H1 (cell line): ENCODE data around the gene IGFL3. TPM values are rescaled to one million over a fixed set of nuclear protein-coding genes. Genes with fewer than 3 reads are reported as not detected.

Experiments
- CTCF ChIA-PET: fragments of 300-600 bp; sonication (Branson Sonifier 250); formaldehyde crosslinking; loops from one replicate; lab custom pipeline; 2021; ENCODE audit not compliant: partially characterized antibody; lab: Charles Lee
- POLR2A ChIA-PET: fragments of 300-600 bp; sonication (Branson Sonifier 250); formaldehyde crosslinking; loops from one replicate; lab custom pipeline; 2021; ENCODE audit warnings: inconsistent platforms; ENCODE audit not compliant: partially characterized antibody; lab: Charles Lee
- DNase-seq, 2 experiments: peaks; one replicate each; pipeline versions ENCODE4 v3.0.0 to v3.0.0-alpha.2; 2010 to 2022; ENCODE audit warnings: low spot score in 2 of 2, low read depth in 1 of 2, mixed read lengths in 1 of 2
- FAIRE-seq: peaks from 2 replicates; lab custom pipeline; 2011; peaks lifted over from hg19 to GRCh38; lab: Jason Lieb, UNC
- H2AFZ ChIP-seq: 2 replicates; pipeline ENCODE4 v1.8.1; 2012; ENCODE audit warnings: low read length, inconsistent platforms
- H2AK5ac ChIP-seq: 2 replicates; pipeline ENCODE4 v1.6.1; 2013; ENCODE audit warnings: low read depth, low read length
- H2BK120ac ChIP-seq: replicated peaks from 2 replicates; pipeline ENCODE3; 2013; ENCODE audit warnings: low read depth, low read length, inconsistent platforms
- H2BK12ac ChIP-seq: 2 replicates; pipeline ENCODE4 v1.6.1; 2013; ENCODE audit warnings: low read depth, low read length
- H2BK15ac ChIP-seq: 2 replicates; pipeline ENCODE4 v1.6.1; 2013; ENCODE audit warnings: low read length
- H2BK20ac ChIP-seq: 2 replicates; pipeline ENCODE4 v1.6.1; 2013; ENCODE audit warnings: low read length
- H2BK5ac ChIP-seq: 2 replicates; pipeline ENCODE4 v1.6.1; 2013; ENCODE audit warnings: low read depth, low read length
- H3K14ac ChIP-seq: 2 replicates; pipeline ENCODE4 v1.6.1; 2013; ENCODE audit warnings: inconsistent platforms; ENCODE audit not compliant: insufficient read length
- H3K18ac ChIP-seq: 2 replicates; pipeline ENCODE4 v1.6.1; 2013; ENCODE audit warnings: low read length; ENCODE audit errors: extremely low read depth
- H3K23ac ChIP-seq: 2 replicates; pipeline ENCODE4 v1.6.1; 2013; ENCODE audit warnings: inconsistent platforms; ENCODE audit not compliant: insufficient read length
- H3K23me2 ChIP-seq: 2 replicates; pipeline ENCODE4 v1.6.1; 2013; ENCODE audit warnings: low read depth, low read length
- H3K27ac ChIP-seq: 2 replicates; pipeline ENCODE4 v1.6.1; 2011; ENCODE audit warnings: low read depth, low read length, inconsistent platforms
- H3K27me3 ChIP-seq, 4 experiments: replicated peaks in 1 of 4; 1 replicate in 1 of 4; 2 replicates in 3 of 4; pipeline versions ENCODE4 v1.6.1 to v1.8.1; 2011 to 2013; ENCODE audit warnings: low read length in 3 of 4, mild to moderate bottlenecking in 3 of 4, inconsistent platforms in 2 of 4, mixed read lengths in 2 of 4, moderate library complexity in 1 of 4; ENCODE audit not compliant: control insufficient read depth in 3 of 4, insufficient read depth in 3 of 4; ENCODE audit errors: extremely low read depth in 1 of 4
- H3K36me3 ChIP-seq, 4 experiments: 2 replicates each; pipeline versions ENCODE4 v1.6.1 to v1.8.1; 2011 to 2013; ENCODE audit warnings: mild to moderate bottlenecking in 4 of 4, low read length in 3 of 4, moderate library complexity in 2 of 4, control low read depth in 1 of 4, inconsistent platforms in 1 of 4; ENCODE audit not compliant: insufficient read depth in 4 of 4, control insufficient read depth in 2 of 4
- H3K4ac ChIP-seq: replicated peaks from 2 replicates; pipeline ENCODE3; 2013; ENCODE audit warnings: low read length, low read depth, mixed read lengths, inconsistent platforms; ENCODE audit not compliant: insufficient read length
- H3K4me1 ChIP-seq, 4 experiments: replicated peaks in 1 of 4; 1 replicate in 1 of 4; 2 replicates in 3 of 4; pipeline versions ENCODE4 v1.6.1 to v1.8.1; 2011 to 2013; ENCODE audit warnings: low read length in 3 of 4, inconsistent platforms in 2 of 4, mixed read lengths in 1 of 4; ENCODE audit not compliant: insufficient read depth in 4 of 4, control insufficient read depth in 3 of 4
- H3K4me2 ChIP-seq, 2 experiments: 2 replicates each; pipeline versions ENCODE4 v1.6.1 to v1.8.1; 2011 to 2013; ENCODE audit warnings: low read depth in 2 of 2, low read length in 2 of 2, control low read depth in 1 of 2, inconsistent platforms in 1 of 2, mild to moderate bottlenecking in 1 of 2; ENCODE audit not compliant: insufficient read depth in 1 of 2
- H3K4me3 ChIP-seq, 4 experiments: fragments of 200-600, 300-600 bp in 1 of 4; sonication (generic), shearing (Covaris generic), sonication (Bioruptor Twin) in 1 of 4; 2 replicates each; pipeline versions ENCODE4 v1.5.1 to v1.8.1; 2011 to 2016; ENCODE audit warnings: low read length in 4 of 4, low read depth in 3 of 4, control low read depth in 2 of 4, inconsistent platforms in 2 of 4, mild to moderate bottlenecking in 2 of 4, mixed read lengths in 1 of 4, moderate library complexity in 1 of 4; ENCODE audit not compliant: insufficient read depth in 2 of 4; ENCODE audit errors: extremely low read depth in 1 of 4
- H3K56ac ChIP-seq: replicated peaks from 2 replicates; pipeline ENCODE3; 2013; ENCODE audit warnings: low read depth, mild to moderate bottlenecking, mixed read lengths, low read length, inconsistent platforms; ENCODE audit not compliant: insufficient read length
- H3K79me1 ChIP-seq: 2 replicates; pipeline ENCODE4 v1.6.1; 2013; ENCODE audit warnings: low read depth, low read length, control low read depth
- H3K79me2 ChIP-seq, 2 experiments: 2 replicates each; pipeline versions ENCODE4 v1.6.1 to v1.8.1; 2012 to 2013; ENCODE audit warnings: low read length in 2 of 2, mild to moderate bottlenecking in 2 of 2, inconsistent platforms in 1 of 2; ENCODE audit not compliant: insufficient read depth in 2 of 2, control insufficient read depth in 1 of 2
- H3K9ac ChIP-seq, 4 experiments: replicated peaks in 1 of 4; 1 replicate in 1 of 4; 2 replicates in 3 of 4; pipeline versions ENCODE4 v1.6.1 to v1.8.1; 2011 to 2013; ENCODE audit warnings: low read depth in 3 of 4, low read length in 3 of 4, control low read depth in 2 of 4, mild to moderate bottlenecking in 2 of 4, moderate library complexity in 2 of 4, inconsistent platforms in 1 of 4; ENCODE audit errors: extremely low read depth in 1 of 4
- H3K9me3 ChIP-seq, 2 experiments: 2 replicates each; pipeline versions ENCODE4 v1.6.1 to v1.8.1; 2012 to 2013; ENCODE audit warnings: mild to moderate bottlenecking in 2 of 2, moderate library complexity in 2 of 2, control low read depth in 1 of 2, inconsistent platforms in 1 of 2, low read depth in 1 of 2, low read length in 1 of 2, mixed read lengths in 1 of 2; ENCODE audit not compliant: insufficient read depth in 2 of 2
- H4K20me1 ChIP-seq, 2 experiments: replicated peaks in 1 of 2; 2 replicates each; pipeline versions ENCODE3 to v1.8.1; 2011 to 2013; ENCODE audit warnings: inconsistent platforms in 2 of 2, low read length in 2 of 2, mild to moderate bottlenecking in 1 of 2; ENCODE audit not compliant: insufficient read depth in 2 of 2, control insufficient read depth in 1 of 2
- H4K5ac ChIP-seq: 2 replicates; pipeline ENCODE4 v1.6.1; 2013; ENCODE audit warnings: low read length, low read depth, mixed read lengths, inconsistent platforms; ENCODE audit not compliant: insufficient read length
- H4K8ac ChIP-seq: 2 replicates; pipeline ENCODE4 v1.8.0; 2013; ENCODE audit warnings: mild to moderate bottlenecking, moderate library complexity, low read length, inconsistent platforms; ENCODE audit not compliant: insufficient read depth; ENCODE audit errors: extremely low read depth
- H4K91ac ChIP-seq: replicated peaks from 2 replicates; pipeline ENCODE3; 2013; ENCODE audit warnings: low read length, mixed read lengths, inconsistent platforms; ENCODE audit not compliant: insufficient read length
- BACH1 ChIP-seq: IDR thresholded peaks from 2 replicates; pipeline ENCODE4 v1.6.1; 2012; ENCODE audit warnings: low read length, improper control_type of control experiment
- BRCA1 ChIP-seq: IDR thresholded peaks from 2 replicates; pipeline ENCODE4 v1.6.1; 2012; ENCODE audit warnings: low read depth, low read length, improper control_type of control experiment
- CHD2 ChIP-seq: IDR thresholded peaks from 2 replicates; pipeline ENCODE4 v1.6.1; 2012; ENCODE audit warnings: low read length, improper control_type of control experiment
- CTCF ChIP-seq, 3 experiments: IDR thresholded peaks; 1 replicate in 2 of 3; 2 replicates in 1 of 3; pipeline versions ENCODE4 v1.5.1 to v1.6.1; 2011; ENCODE audit warnings: low read length in 3 of 3, mild to moderate bottlenecking in 3 of 3, inconsistent platforms in 2 of 3, low read depth in 1 of 3, moderate library complexity in 1 of 3; ENCODE audit not compliant: insufficient read depth in 1 of 3; ENCODE audit errors: control extremely low read depth in 1 of 3
- NANOG ChIP-seq: IDR thresholded peaks from 2 replicates; pipeline ENCODE4 v1.6.1; 2011; ENCODE audit warnings: low read length, low read depth, mild to moderate bottlenecking, inconsistent platforms; ENCODE audit not compliant: insufficient read depth, poor library complexity, severe bottlenecking
- POLR2AphosphoS5 ChIP-seq: IDR thresholded peaks from 2 replicates; pipeline ENCODE4 v1.6.1; 2011; ENCODE audit warnings: low read depth, low read length
- TAF1 ChIP-seq: IDR thresholded peaks from 2 replicates; pipeline ENCODE4 v1.6.1; 2011; ENCODE audit warnings: mild to moderate bottlenecking, low read depth, low read length
- TAF7 ChIP-seq: optimal IDR thresholded peaks from 2 replicates; pipeline ENCODE3; 2011; ENCODE audit warnings: low read depth, mild to moderate bottlenecking, inconsistent platforms, low read length, moderate library complexity, borderline replicate concordance
- WGBS, 2 experiments: shearing (Covaris generic) in 1 of 2; methylation state at CpG; one replicate each; pipeline versions ENCODE4 v1.1.6 to v1.1.7; 2013 to 2015; ENCODE audit warnings: low lambda C conversion rate in 2 of 2, mixed read lengths in 2 of 2, inconsistent platforms in 1 of 2, low coverage in 1 of 2, missing lambda C conversion rate in 1 of 2; ENCODE audit not compliant: insufficient replicate concordance in 2 of 2, insufficient coverage in 1 of 2, insufficient read length in 1 of 2; ENCODE audit errors: extremely low coverage in 1 of 2, missing lambda C conversion rate in 1 of 2; 5-methylcytosine and 5-hydroxymethylcytosine counted together
- polyA plus RNA-seq, 7 experiments: library from polyadenylated mRNA; depleted of rRNA in 3 of 7; stranded (reverse) in 5 of 7; unstranded in 2 of 7; fragments of >200 nt in 5 of 7; fragments of 200-250 nt in 2 of 7; gene quantifications; 1 replicate in 5 of 7; 2 replicates in 1 of 7; 4 replicates in 1 of 7; pipeline versions ENCODE4 v1.2.1 to v1.2.3, GENCODE V29; 2011 to 2013; ENCODE audit warnings: missing spikeins in 2 of 7, mixed read lengths in 2 of 7
- total RNA-seq: library from RNA; stranded (reverse); fragmentation: NEBNext Ultra II Directional; extraction: Animal tissue kit (Norgen Biotek cat#: 25700); gene quantifications from 2 replicates; pipeline ENCODE4 v1.2.1, GENCODE V29; 2021

IGFL3 gene
- total and polyA plus RNA-seq, 2 of the 8 experiments (the other 6 are each of a cell fraction or from before 2014, with no cell fraction given): 0.12 TPM; not detected in 1

GRCh38 chr19:46131485-46132143 is 7.1 kb upstream of the IGFL3 start:
- Histone ChIP-seq H2BK15ac (no peak overlapping the region), H3K4me1 (peaks cover 5 to 18% (median 8%) of the 10 kb centered on the region in 4 experiments), H3K23ac (no peak overlapping the region), H2BK12ac (peak overlapping the region; percentile 100; the same call in 1 of the 2 replicates), H3K18ac (no peak overlapping the region), H3K23me2 (no peaks in the 10 kb centered on the region; the same call in none of the 2 replicates), H3K27ac (peak overlapping the region; percentile 98), H2AK5ac (peak overlapping the region; percentile 100; the same call in 1 of the 2 replicates), H3K9ac (peak overlapping the region in 3 of 4 experiments; percentile 62 to 90 (median 69); a peak in 4 of 7 replicates), H3K4me3 (peak overlapping the region in 1 of 4 experiments; percentile 56; a peak in 2 of 8 replicates), H2AFZ (no peak overlapping the region), H3K79me1 (no peaks in the 10 kb centered on the region), H2BK120ac (no peak overlapping the region), H2BK20ac (no peak overlapping the region), H4K20me1 (no peaks in the 10 kb centered on the region), H3K14ac (no peak overlapping the region), H3K4me2 (peak overlapping the region; percentile 71 to 88; a peak in 3 of 4 replicates), H3K9me3 (peaks cover 0 to 3% of the 10 kb centered on the region in 2 experiments; a peak in 1 of 4 replicates), H4K8ac (no peak overlapping the region), H4K91ac (no peak overlapping the region), H3K36me3 (no peaks in the 10 kb centered on the region), H3K56ac (no peak overlapping the region), H2BK5ac (peak overlapping the region; percentile 99), H3K27me3 (no peaks in the 10 kb centered on the region; a peak in 1 of 7 replicates), H3K4ac (no peak overlapping the region), H3K79me2 (no peaks in the 10 kb centered on the region), H4K5ac (no peak overlapping the region)
- DNase-seq (no peak), FAIRE-seq (no peak)
- ChIA-PET CTCF (interaction anchor here (1.0 to 1.4 kb wide), 2 partner anchors 53 to 205 kb away, joined by 3 to 4 read pairs; no protein-coding TSS in a partner anchor), POLR2A (interaction anchor here (0.6 to 2.4 kb wide), 6 partner anchors 9 to 64 kb away, joined by 3 to 9 read pairs (median 3); no protein-coding TSS in a partner anchor)
- WGBS, 2 experiments: 82% methylated on average over 10 of the region's 10 CpGs; no CpG with 5 or more reads in 1 of the 2 experiments
- TF ChIP-seq CTCF (IDR thresholded peaks at IDR 0.05; ENCODE audit: control extremely low read depth in 1 of 3, insufficient read depth in 1 of 3, low read depth in 1 of 3, low read length in 3 of 3) (no peak), CHD2 (no peak), BACH1 (no peak), TAF1 (no peak), NANOG (no peak), POLR2AphosphoS5 (peak; percentile 97), TAF7 (peak; percentile 76), BRCA1 (no peak)
